ENCODE results near the gene CCDC154.

CCDC154 gene

GRCh38 chr16:1435921-1436697 lies 8.2 kb downstream of the CCDC154 start:
- no peak for DNase-seq

GRCh38 chr16:1434644-1435592 lies 9.4 kb downstream of the CCDC154 start:
- DNase-seq, result no peak

DNA sequence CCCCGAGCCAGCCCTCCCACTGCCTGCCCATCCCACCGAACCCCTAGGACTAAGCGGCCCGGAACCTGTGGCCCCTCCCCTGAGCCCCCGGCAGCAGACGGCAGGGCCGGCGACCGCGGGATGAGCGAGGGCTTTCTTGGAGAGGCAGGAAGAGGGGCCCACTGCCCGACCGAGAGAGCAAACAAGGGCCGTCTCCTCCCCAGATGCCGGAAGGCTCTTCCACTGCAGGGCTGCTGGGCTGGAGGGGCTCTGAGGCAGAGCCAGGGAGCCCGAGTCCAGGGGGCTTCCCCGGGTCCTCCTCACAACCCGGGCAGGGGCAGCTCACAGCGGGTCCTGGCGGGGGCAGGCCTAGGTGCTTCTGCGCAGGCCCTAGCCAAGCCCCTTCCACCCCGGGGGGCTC lies 10.6 kb downstream of the CCDC154 start:
- no peak for DNase-seq

- no peak for DNase-seq
Measured at GRCh38 chr16:1433263-1433560, 11.1 kb downstream of the CCDC154 start.

DNA sequence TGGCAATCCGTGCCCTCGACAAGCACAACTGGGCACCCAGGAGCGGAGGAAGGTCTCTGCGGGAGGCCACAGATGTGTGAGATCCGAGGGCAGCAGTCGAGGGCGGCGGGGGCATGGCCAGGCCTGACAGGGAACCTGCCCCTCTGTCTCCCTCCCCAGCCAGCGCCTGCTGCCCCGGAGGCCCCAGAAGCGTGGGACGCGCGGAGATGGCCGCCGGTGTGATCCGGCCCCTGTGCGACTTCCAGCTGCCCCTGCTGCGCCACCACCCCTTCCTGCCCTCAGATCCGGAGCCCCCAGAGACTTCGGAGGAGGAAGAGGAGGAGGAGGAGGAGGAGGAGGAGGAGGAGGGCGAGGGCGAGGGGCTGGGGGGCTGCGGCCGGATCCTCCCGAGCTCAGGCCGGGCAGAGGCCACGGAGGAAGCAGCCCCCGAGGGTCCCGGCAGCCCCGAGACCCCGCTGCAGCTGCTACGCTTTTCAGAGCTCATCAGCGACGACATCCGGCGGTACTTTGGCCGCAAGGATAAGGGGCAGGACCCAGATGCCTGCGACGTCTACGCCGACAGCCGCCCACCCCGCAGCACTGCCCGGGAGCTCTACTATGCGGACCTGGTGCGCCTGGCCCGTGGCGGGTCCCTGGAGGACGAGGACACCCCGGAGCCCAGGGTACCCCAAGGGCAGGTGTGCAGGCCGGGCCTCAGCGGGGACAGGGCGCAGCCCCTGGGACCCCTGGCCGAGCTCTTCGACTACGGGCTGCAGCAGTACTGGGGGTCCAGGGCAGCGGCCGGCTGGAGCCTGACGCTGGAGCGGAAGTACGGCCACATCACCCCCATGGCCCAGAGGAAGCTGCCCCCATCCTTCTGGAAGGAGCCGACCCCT lies 11.7 kb downstream of the CCDC154 start:
- no peak for DNase-seq

GRCh38 chr16:1431497-1432270 lies 12.7 kb downstream of the CCDC154 start:
- no peak for DNase-seq

DNA sequence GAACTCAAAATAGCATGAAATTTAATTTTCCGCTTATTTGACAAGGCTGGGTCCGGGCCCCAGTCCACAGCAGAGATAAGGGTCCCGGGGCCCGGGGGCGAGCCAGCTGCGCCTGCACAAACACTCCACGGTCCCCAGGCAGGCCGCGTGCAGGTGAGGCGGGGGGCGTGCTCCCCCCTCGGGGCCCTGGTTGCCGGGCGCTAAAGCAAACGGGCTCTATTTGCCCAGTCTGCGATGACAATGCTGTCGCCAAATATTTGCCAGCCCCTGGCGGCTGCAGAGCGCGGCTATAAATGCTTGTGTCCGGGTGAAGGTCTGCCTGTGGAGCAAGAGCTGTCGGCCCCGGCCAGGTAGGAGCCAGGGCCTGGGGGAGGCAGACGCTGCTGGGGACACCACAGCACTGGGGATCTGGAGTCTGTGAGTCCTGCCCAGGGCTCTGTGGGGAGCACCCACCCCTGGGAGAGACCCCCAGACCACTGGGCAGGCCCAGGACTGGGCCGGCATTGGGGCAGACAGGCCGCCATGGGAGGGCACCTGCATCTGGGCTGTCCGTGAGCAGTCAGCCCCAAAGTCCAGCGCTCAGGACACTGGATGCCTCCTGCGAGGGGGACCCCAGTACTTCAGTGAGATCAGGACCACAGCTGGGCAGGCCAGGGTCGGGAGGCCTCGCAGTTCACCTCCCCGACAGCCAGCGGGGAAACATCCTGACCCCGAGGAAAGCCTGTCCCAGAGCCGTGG lies 13.4 kb downstream of the CCDC154 start, which contains the start of gene PERCC1:
Gene PERCC1, plus strand, starts transcription at position 320 of the 738 bp plus-strand sequence. CDS start 1,516 bp downstream, outside the sequence.
- DNase-seq, result no peak

GRCh38 chr16:1430214-1430758 lies 14.1 kb downstream of the CCDC154 start:
- DNase-seq, result no peak

DNA sequence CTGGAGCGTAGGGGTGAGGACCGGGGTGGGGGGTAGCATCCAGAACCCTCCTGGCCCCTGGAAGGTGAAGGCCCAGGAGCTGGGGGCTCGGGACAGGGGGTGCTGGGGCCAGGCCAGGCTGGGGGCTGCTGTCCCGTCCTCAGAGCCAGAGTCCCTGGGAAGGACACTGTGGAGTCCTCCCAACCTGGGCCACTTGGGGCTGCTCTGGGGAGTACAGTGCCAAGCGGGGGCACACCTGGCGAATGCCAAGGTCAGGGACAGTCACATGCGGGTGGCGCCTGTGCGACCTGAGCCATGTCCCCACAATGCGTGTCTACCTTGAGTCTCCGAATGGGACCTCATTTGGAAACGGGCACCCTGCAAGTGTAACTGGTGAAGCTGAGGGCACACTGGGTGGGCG lies 14.7 kb downstream of the CCDC154 start:
- DNase-seq, result no peak

GRCh38 chr16:1429012-1429411 lies 15.3 kb downstream of the CCDC154 start:
- no peak for DNase-seq

GRCh38 chr16:1428511-1428910 lies 15.8 kb downstream of the CCDC154 start:
- peak; percentile 53 for DNase-seq

GRCh38 chr16:1427473-1428461 lies 16.6 kb downstream of the CCDC154 start:
- DNase-seq, result no peak

- DNase-seq, result no peak
Measured at GRCh38 chr16:1426734-1427471, 17.5 kb downstream of the CCDC154 start.

DNA sequence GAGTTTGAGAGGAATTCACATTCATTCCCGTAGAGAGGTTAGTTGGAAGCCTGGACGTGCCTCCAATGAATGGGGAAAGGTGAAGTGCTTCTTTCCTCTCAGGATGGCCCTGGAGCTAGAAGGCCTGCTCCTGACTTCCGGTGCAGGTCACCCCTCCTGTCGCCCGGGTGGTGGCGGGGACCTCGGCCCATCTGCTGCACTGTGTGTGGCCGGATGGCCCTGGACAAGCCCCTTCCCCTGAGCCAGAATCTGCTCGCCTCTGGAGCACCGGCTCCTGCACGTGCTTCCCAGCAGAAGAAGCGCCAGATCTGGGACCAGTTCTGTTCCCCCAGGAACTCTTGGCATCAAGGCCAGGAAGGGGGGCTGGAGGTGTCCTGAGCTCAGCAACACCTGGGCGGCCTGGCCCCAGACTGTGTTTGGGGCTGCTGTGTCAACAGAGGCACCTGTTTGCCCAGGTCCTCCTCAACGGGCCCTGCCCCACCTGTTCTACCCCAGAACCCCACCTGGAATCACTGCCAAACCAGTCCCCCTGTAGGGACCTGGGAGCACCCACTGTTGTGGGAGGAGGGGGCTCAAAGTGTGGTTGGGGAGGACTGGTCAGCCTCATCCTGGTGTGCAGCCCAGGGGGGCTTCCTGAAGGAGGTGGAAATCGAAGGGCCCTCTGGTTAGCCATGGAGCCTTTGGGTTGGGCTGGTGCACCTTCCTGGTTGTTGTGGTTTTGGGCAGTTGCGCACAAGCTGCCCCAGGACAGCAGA lies 18.6 kb downstream of the CCDC154 start:
- no peak for DNase-seq

DNA sequence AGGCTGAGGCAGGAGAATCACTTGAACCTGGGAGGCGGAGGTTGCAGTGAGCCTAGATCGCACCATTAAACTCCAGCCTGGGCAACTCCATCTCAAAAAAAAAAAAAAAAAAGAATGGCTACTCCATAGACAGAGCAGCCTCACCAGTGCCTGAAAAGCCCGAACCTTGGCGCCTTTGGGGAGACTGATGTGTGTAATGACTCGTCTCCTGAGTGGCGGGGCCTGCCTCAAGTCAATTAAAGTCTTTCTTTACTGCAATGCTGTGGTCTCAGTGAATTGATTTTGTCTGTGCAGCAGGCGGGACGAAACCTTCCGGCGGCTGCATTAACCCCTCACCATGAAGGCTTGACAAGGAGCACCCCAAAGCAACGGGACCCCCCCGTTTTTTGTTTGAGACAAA lies 20.3 kb downstream of the CCDC154 start:
- no peak for DNase-seq

DNA sequence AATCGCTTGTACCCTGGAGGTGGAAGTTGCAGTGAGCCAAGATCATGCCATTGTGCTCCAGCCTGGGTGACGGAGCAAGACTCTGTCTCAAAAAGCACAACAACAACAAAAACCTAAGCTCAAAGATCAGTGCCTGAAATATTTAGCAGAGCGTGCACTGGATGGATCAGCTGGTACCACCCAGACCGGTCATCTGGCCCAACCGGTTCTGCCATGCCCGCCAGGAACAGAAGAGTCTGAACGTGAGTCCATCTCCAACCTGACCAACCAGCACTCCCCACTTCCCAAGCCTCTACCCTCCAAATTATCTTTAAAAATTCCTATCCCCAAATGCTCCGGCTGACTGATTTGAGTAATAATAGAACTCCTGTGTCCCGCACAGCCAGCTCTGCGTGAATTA lies 22.3 kb downstream of the CCDC154 start:
- DNase-seq, result no peak

GRCh38 chr16:1420111-1420539 lies 24.2 kb downstream of the CCDC154 start:
- no peak for DNase-seq

DNA sequence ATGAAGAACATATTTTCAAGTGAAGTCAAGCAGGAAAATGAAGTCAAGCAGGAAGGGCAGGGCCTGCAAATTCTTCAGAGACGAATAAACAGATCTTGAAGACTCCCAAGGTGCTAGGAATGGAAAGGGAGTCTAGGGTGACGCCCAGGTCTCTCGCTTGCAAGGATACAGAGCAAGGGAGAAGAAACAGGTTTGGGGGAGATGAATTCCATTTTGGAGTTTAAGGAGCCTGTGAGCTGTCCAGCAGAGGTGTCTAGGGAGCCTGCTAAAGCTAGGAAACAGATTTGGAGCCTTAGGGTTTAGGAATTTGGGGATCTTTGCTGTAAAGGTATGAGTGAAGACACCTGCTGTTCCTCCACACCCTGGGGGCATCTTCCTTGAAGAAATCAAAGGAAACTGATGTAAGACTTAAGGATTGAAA lies 27.8 kb downstream of the CCDC154 start:
- DNase-seq, result no peak

All from activated T-cell treated with anti-CD3 and anti-CD28 coated beads, Interleukin-2, amount 50 U/mL, for 1 hour (primary cell).